OCI-LY1 (cell line): ENCODE results near the gene VWA8.

Experiments used
- H2AFZ ChIP-seq: fragments of 200-600 bp; sonication (generic), shearing (Covaris generic); 2 replicates; pipeline ENCODE4 v1.6.0; 2014; ENCODE audit warnings: antibody characterized with exemption, mild to moderate bottlenecking, low read length
- H3F3A ChIP-seq: fragments of 200-600 bp; sonication (generic), shearing (Covaris generic); 2 replicates; pipeline ENCODE4 v1.6.0; 2014; ENCODE audit warnings: mild to moderate bottlenecking, antibody characterized with exemption, low read length, moderate library complexity; ENCODE audit not compliant: insufficient read depth
- H3K27ac ChIP-seq: fragments of 200-600 bp; sonication (generic); 2 replicates; pipeline ENCODE4 v1.5.1; 2014; ENCODE audit warnings: low read length, mixed run types, mild to moderate bottlenecking, low read depth; ENCODE audit not compliant: poor library complexity, severe bottlenecking
- H3K27me3 ChIP-seq: fragments of 200-600 bp; sonication (generic); 2 replicates; pipeline ENCODE4 v1.6.0; 2014; ENCODE audit warnings: antibody characterized with exemption, mild to moderate bottlenecking, low read length, moderate library complexity; ENCODE audit not compliant: insufficient read depth
- H3K36me3 ChIP-seq: fragments of 200-600 bp; sonication (generic); 2 replicates; pipeline ENCODE4 v1.6.1; 2014; ENCODE audit warnings: mild to moderate bottlenecking, antibody characterized with exemption, low read length, moderate library complexity, mixed read lengths; ENCODE audit not compliant: insufficient read depth
- H3K4me1 ChIP-seq: fragments of 200-600 bp; sonication (generic); 2 replicates; pipeline ENCODE4 v1.5.1; 2014; ENCODE audit warnings: mild to moderate bottlenecking, low read length, moderate library complexity; ENCODE audit not compliant: insufficient read depth, severe bottlenecking
- H3K4me2 ChIP-seq: fragments of 200-600 bp; sonication (generic), shearing (Covaris generic); 2 replicates; pipeline ENCODE4 v1.6.1; 2014; ENCODE audit warnings: low read length
- H3K4me3 ChIP-seq: fragments of 200-600 bp; sonication (generic); 2 replicates; pipeline ENCODE4 v1.5.1; 2014; ENCODE audit warnings: low read length, low read depth, mild to moderate bottlenecking, mixed read lengths; ENCODE audit not compliant: poor library complexity, severe bottlenecking
- H3K79me2 ChIP-seq: fragments of 200-600 bp; shearing (Covaris generic); 2 replicates; pipeline ENCODE4 v1.6.1; 2016; ENCODE audit warnings: mixed run types, low read length, mixed read lengths; ENCODE audit not compliant: insufficient read depth
- H3K9ac ChIP-seq: fragments of 200-600 bp; sonication (generic), shearing (Covaris generic); 2 replicates; pipeline ENCODE4 v1.6.1; 2014; ENCODE audit warnings: mild to moderate bottlenecking, low read length, mixed read lengths
- H3K9me2 ChIP-seq: fragments of 200-600 bp; sonication (generic), shearing (Covaris generic); 2 replicates; pipeline ENCODE4 v1.6.1; 2014; ENCODE audit warnings: low read depth, mild to moderate bottlenecking, low read length, mixed read lengths
- H3K9me3 ChIP-seq: fragments of 200-600 bp; shearing (Covaris generic); 2 replicates; pipeline ENCODE4 v1.6.1; 2014; ENCODE audit warnings: low read length, mixed read lengths
- H4K20me1 ChIP-seq: fragments of 200-600 bp; sonication (generic), shearing (Covaris generic); 2 replicates; pipeline ENCODE4 v1.6.0; 2016; ENCODE audit warnings: mild to moderate bottlenecking, low read length; ENCODE audit not compliant: insufficient read depth
- EZH2 ChIP-seq: fragments of 200-600 bp; sonication (generic), shearing (Covaris generic); IDR thresholded peaks from 2 replicates; pipeline ENCODE4 v1.8.0; 2017; ENCODE audit warnings: borderline replicate concordance, mixed run types, mild to moderate bottlenecking, antibody characterized with exemption, low read length, moderate library complexity, mixed read lengths
- TF ChIP-seq, protein P1 (sequence below): fragments of 200-600 bp; sonication (generic), shearing (Covaris generic); IDR thresholded peaks from 2 replicates; pipeline ENCODE4 v1.5.1; 2017; ENCODE audit warnings: mild to moderate bottlenecking, antibody characterized with exemption, low read length, moderate library complexity, mixed read lengths

The VWA8 gene

GRCh38 chr13:41548031-41548430, 412.9 kb downstream of the VWA8 start:
- Histone ChIP-seq H3K79me2 (no peaks in the 10 kb centered on the region), H3K27me3 (no peaks in the 10 kb centered on the region), H4K20me1 (no peaks in the 10 kb centered on the region), H2AFZ (no peak overlapping the region), H3F3A (no peaks in the 10 kb centered on the region; the same call in 1 of the 2 replicates), H3K4me2 (no peak overlapping the region), H3K9me2 (no peaks in the 10 kb centered on the region), H3K9ac (no peak overlapping the region), H3K36me3 (no peaks in the 10 kb centered on the region), H3K9me3 (no peaks in the 10 kb centered on the region), H3K4me3 (no peak overlapping the region), H3K27ac (peak overlapping the region; percentile 69), H3K4me1 (peaks cover 67% of the 10 kb centered on the region)
- TF ChIP-seq, protein P1, sequence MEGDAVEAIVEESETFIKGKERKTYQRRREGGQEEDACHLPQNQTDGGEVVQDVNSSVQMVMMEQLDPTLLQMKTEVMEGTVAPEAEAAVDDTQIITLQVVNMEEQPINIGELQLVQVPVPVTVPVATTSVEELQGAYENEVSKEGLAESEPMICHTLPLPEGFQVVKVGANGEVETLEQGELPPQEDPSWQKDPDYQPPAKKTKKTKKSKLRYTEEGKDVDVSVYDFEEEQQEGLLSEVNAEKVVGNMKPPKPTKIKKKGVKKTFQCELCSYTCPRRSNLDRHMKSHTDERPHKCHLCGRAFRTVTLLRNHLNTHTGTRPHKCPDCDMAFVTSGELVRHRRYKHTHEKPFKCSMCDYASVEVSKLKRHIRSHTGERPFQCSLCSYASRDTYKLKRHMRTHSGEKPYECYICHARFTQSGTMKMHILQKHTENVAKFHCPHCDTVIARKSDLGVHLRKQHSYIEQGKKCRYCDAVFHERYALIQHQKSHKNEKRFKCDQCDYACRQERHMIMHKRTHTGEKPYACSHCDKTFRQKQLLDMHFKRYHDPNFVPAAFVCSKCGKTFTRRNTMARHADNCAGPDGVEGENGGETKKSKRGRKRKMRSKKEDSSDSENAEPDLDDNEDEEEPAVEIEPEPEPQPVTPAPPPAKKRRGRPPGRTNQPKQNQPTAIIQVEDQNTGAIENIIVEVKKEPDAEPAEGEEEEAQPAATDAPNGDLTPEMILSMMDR, result no peak
- no peak for TF ChIP-seq EZH2

DNA sequence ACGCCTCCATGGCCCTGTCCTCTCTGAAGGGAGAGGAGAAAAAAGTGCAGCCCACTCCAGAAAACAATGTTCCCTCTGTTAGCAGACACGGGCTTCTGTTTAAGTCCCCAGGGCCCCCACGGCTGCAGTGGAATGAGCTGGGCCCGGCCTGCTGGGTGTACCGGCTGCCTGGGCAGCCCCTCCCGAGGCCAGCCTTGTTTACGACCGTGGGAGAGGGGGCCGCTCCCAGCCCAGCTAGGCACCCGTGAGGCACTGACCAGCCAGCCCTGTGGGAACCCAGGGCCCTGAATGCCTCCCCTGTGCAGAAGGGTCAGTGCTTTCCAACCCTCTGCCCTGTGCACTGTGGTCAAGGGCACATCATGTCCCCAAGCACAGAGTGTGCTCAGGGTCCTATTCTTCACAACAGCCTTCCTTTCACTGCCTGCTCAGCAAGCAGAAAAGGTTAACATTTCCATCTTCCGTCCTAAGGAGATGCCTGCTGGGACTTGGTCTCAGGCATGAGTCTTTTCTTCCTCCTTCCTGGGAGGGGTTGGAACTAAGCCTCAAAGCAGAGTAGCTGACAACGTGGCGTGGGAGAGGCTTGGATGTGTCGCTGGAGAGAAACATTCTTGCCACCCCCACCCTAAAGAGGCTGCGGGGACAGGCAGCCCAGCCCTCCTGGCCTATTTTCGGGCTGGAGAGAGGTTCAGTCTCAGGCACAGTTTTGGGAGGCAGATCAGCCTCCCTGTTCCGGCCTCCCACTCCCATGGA, 413.5 kb downstream of the VWA8 start:
- Histone ChIP-seq H3K27me3 (no peaks in the 10 kb centered on the region), H3F3A (no peaks in the 10 kb centered on the region; the same call in 1 of the 2 replicates), H3K27ac (peak overlapping the region; percentile 69), H2AFZ (peak overlapping the region; percentile 78; the same call in 1 of the 2 replicates), H4K20me1 (no peaks in the 10 kb centered on the region), H3K79me2 (no peaks in the 10 kb centered on the region), H3K9ac (peak overlapping the region; percentile 39; the same call in 1 of the 2 replicates), H3K4me1 (peaks cover 61% of the 10 kb centered on the region), H3K9me2 (no peaks in the 10 kb centered on the region), H3K4me3 (no peak overlapping the region), H3K36me3 (no peaks in the 10 kb centered on the region; the same call in 1 of the 2 replicates), H3K9me3 (0 out of 2 replicates have a peak, but pooled peaks cover 2% of the 10 kb centered on the region), H3K4me2 (peak overlapping the region; percentile 16; the same call in 1 of the 2 replicates)
- TF ChIP-seq EZH2, result no peak
- TF ChIP-seq, protein P1, result no peak

DNA sequence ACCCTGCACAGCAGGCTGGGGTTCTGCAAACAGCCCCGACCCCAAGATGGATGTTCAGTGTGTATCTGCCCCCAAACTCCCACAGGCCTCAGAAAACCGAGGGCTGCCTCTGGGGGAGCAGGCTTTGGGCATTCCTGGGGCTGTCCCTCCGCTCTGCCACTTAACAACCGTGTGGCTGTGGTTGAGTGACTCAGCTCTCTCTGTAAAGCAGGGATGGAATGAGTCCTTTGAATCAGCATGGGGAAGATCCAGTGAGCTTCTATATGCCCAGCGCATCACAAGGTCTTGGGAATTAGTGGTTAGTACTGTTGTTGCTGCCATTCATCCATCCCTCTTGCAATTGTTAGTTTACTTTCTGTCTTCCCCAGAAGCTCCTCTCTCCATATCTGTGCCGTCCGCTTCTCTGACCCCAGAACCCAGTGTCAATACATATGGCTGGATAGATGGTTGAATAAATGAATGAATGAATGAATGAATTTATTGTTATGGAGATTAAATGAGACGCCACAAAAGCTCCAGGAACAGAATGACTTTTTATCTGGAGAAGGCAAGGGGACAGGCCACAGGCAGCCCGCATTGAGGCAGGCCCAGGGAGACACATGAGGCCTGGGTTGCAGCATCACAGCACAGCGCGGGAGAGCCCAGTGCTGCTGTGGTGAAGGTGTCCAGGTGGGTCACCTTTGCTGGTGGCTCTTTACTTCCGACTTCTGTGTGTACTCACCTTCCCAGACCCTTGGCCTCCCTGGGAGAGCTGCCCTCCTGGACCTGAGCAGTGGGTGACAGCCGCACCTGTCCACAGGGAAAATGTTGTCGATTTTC, 414.3 kb downstream of the VWA8 start:
- peak overlapping the region; percentile 16; the same call in 1 of the 2 replicates for H3K4me2 ChIP-seq
- H3K9ac ChIP-seq, result peak overlapping the region; percentile 39; the same call in 1 of the 2 replicates
- peaks cover 53% of the 10 kb centered on the region for H3K4me1 ChIP-seq
- H4K20me1 ChIP-seq, result no peaks in the 10 kb centered on the region
- peaks cover 6% of the 10 kb centered on the region; the same call in 1 of the 2 replicates for H3K9me3 ChIP-seq
- no peaks in the 10 kb centered on the region for H3K9me2 ChIP-seq
- H3K27ac ChIP-seq, result peak overlapping the region; percentile 69
- TF ChIP-seq EZH2, result no peak
- TF ChIP-seq, protein P1, result no peak
- no peaks in the 10 kb centered on the region for H3F3A ChIP-seq
- no peaks in the 10 kb centered on the region for H3K79me2 ChIP-seq
- no peaks in the 10 kb centered on the region for H3K27me3 ChIP-seq
- H3K36me3 ChIP-seq, result no peaks in the 10 kb centered on the region; the same call in 1 of the 2 replicates
- H3K4me3 ChIP-seq, result no peak overlapping the region
- H2AFZ ChIP-seq, result peak overlapping the region; percentile 78; the same call in 1 of the 2 replicates
